ENCODE data around the gene NAA40. TPM values are rescaled to one million over a fixed set of nuclear protein-coding genes. Genes with fewer than 3 reads are reported as not detected.

NAA40 gene
- total and polyA plus RNA-seq, 2 of the 13 experiments (the other 11 are each of a cell fraction or from before 2014, with no cell fraction given): 11.1 to 17.9 TPM

- TF ChIP-seq ZNF292 (CRISPR knock-in tag; IDR thresholded peaks at IDR 0.05; ENCODE audit: borderline replicate concordance, low read depth) (no peak), ZBTB33 (CRISPR knock-in tag; IDR thresholded peaks at IDR 0.05) (peak; percentile 88), ZNF792 (CRISPR knock-in tag; IDR thresholded peaks at IDR 0.05) (no peak), ZNF251 (CRISPR knock-in tag; IDR thresholded peaks at IDR 0.05) (no peak), ZNF556 (CRISPR knock-in tag; IDR thresholded peaks at IDR 0.05; ENCODE audit: borderline replicate concordance) (no peak), SOX6 (IDR thresholded peaks at IDR 0.05) (no peak), SOX6 (CRISPR knock-in tag; IDR thresholded peaks at IDR 0.05) (no peak), EP300 (IDR thresholded peaks at IDR 0.05; ENCODE audit: low read depth in 2 of 2, low read length in 2 of 2) (no peak), EP300 (CRISPR knock-in tag; IDR thresholded peaks at IDR 0.05; ENCODE audit: borderline replicate concordance) (no peak), PHF5A (CRISPR knock-in tag; IDR thresholded peaks at IDR 0.05; ENCODE audit: low read depth, unreplicated experiment) (no peak), ARID2 (CRISPR knock-in tag; IDR thresholded peaks at IDR 0.05; ENCODE audit: borderline replicate concordance) (no peak), ZNF674 (CRISPR knock-in tag; IDR thresholded peaks at IDR 0.05; ENCODE audit: low read depth) (no peak), ZNF567 (CRISPR knock-in tag; IDR thresholded peaks at IDR 0.05; ENCODE audit: borderline replicate concordance) (no peak), GZF1 (CRISPR knock-in tag; IDR thresholded peaks at IDR 0.05) (no peak), ZMYM3 (CRISPR knock-in tag; IDR thresholded peaks at IDR 0.05) (no peak), ZNF512B (CRISPR knock-in tag; IDR thresholded peaks at IDR 0.05; ENCODE audit: borderline replicate concordance) (no peak)
- TF ChIP-seq, protein P1, sequence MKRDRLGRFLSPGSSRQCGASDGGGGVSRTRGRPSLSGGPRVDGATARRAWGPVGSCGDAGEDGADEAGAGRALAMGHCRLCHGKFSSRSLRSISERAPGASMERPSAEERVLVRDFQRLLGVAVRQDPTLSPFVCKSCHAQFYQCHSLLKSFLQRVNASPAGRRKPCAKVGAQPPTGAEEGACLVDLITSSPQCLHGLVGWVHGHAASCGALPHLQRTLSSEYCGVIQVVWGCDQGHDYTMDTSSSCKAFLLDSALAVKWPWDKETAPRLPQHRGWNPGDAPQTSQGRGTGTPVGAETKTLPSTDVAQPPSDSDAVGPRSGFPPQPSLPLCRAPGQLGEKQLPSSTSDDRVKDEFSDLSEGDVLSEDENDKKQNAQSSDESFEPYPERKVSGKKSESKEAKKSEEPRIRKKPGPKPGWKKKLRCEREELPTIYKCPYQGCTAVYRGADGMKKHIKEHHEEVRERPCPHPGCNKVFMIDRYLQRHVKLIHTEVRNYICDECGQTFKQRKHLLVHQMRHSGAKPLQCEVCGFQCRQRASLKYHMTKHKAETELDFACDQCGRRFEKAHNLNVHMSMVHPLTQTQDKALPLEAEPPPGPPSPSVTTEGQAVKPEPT (CRISPR knock-in tag; IDR thresholded peaks at IDR 0.05; ENCODE audit: low read depth): no peak
- TF ChIP-seq, protein P2, sequence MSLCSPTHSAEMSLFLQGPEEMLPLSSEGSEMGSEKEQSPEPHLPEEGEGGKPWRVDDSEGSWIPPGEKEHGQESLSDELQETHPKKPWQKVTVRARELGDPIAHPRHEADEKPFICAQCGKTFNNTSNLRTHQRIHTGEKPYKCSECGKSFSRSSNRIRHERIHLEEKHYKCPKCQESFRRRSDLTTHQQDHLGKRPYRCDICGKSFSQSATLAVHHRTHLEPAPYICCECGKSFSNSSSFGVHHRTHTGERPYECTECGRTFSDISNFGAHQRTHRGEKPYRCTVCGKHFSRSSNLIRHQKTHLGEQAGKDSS (CRISPR knock-in tag; IDR thresholded peaks at IDR 0.05; ENCODE audit: borderline replicate concordance, low read depth): no peak
- TF ChIP-seq, protein P3, sequence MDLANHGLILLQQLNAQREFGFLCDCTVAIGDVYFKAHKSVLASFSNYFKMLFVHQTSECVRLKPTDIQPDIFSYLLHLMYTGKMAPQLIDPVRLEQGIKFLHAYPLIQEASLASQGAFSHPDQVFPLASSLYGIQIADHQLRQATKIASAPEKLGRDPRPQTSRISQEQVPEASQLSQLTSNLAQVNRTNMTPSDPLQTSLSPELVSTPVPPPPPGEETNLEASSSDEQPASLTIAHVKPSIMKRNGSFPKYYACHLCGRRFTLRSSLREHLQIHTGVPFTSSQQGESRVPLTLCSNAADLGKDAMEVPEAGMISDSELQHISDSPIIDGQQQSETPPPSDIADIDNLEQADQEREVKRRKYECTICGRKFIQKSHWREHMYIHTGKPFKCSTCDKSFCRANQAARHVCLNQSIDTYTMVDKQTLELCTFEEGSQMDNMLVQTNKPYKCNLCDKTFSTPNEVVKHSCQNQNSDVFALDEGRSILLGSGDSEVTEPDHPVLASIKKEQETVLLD (CRISPR knock-in tag; IDR thresholded peaks at IDR 0.05; ENCODE audit: low read depth): no peak
- TF ChIP-seq, protein P4, sequence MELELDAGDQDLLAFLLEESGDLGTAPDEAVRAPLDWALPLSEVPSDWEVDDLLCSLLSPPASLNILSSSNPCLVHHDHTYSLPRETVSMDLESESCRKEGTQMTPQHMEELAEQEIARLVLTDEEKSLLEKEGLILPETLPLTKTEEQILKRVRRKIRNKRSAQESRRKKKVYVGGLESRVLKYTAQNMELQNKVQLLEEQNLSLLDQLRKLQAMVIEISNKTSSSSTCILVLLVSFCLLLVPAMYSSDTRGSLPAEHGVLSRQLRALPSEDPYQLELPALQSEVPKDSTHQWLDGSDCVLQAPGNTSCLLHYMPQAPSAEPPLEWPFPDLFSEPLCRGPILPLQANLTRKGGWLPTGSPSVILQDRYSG (CRISPR knock-in tag; IDR thresholded peaks at IDR 0.05): no peak
Measured at GRCh38 chr11:63945477-63946163, 6.8 kb downstream of the NAA40 start (continued).
